ENCODE results near the gene MAN1C1. TPM values are rescaled to one million over a fixed set of nuclear protein-coding genes. Genes with fewer than 3 reads are reported as not detected.

Gene MAN1C1
- total RNA-seq, 1 donor from 2014 or later: 20.4 TPM

DNA sequence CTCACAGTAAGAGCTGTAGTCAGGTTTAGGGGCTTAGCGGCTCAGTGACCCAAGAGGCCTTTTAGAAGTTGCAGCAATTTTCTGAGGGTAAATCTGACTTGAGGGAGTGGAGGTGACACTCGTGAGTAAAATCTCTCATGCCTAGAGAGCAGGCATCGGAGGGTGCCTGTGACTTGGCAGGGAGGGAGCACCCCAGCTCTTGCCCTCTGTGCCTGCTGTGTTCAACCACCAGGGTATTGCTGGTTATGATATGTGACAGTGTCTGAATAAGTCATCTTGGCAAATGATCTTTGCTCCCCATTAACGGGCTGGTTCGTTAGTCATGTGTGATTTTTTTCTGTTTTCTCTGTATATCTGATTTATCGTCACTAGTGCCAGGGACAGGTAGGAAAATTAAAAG lies 5.9 kb downstream of the MAN1C1 start:
- TF ChIP-seq, protein P1, sequence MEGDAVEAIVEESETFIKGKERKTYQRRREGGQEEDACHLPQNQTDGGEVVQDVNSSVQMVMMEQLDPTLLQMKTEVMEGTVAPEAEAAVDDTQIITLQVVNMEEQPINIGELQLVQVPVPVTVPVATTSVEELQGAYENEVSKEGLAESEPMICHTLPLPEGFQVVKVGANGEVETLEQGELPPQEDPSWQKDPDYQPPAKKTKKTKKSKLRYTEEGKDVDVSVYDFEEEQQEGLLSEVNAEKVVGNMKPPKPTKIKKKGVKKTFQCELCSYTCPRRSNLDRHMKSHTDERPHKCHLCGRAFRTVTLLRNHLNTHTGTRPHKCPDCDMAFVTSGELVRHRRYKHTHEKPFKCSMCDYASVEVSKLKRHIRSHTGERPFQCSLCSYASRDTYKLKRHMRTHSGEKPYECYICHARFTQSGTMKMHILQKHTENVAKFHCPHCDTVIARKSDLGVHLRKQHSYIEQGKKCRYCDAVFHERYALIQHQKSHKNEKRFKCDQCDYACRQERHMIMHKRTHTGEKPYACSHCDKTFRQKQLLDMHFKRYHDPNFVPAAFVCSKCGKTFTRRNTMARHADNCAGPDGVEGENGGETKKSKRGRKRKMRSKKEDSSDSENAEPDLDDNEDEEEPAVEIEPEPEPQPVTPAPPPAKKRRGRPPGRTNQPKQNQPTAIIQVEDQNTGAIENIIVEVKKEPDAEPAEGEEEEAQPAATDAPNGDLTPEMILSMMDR (IDR thresholded peaks at IDR 0.05): no peak
- Histone ChIP-seq H3K36me3 (no peaks in the 10 kb centered on the region), H3K4me1 (peaks cover 32% of the 10 kb centered on the region), H3K27ac (no peak overlapping the region), H3K27me3 (ENCODE audit: low read depth) (no peaks in the 10 kb centered on the region), H3K9me3 (no peaks in the 10 kb centered on the region), H3K4me3 (no peak overlapping the region)
- no peak for DNase-seq
- intact Hi-C loops (cut with DNase I): no loop called here
- no peak for ATAC-seq

GRCh38 chr1:25623007-25623406 lies 6.4 kb downstream of the MAN1C1 start:
- Histone ChIP-seq H3K4me3 (no peak overlapping the region), H3K36me3 (no peaks in the 10 kb centered on the region), H3K9me3 (no peaks in the 10 kb centered on the region), H3K4me1 (peaks cover 27% of the 10 kb centered on the region), H3K27me3 (ENCODE audit: low read depth) (no peaks in the 10 kb centered on the region), H3K27ac (no peak overlapping the region)
- ATAC-seq (no peak), DNase-seq (no peak)
- intact Hi-C loops (cut with DNase I): no loop called here
- TF ChIP-seq, protein P1 (IDR thresholded peaks at IDR 0.05): no peak

GRCh38 chr1:25623731-25624130 lies 7.1 kb downstream of the MAN1C1 start:
- DNase-seq: no peak
- Histone ChIP-seq H3K9me3 (no peaks in the 10 kb centered on the region), H3K36me3 (no peaks in the 10 kb centered on the region), H3K4me1 (peaks cover 21% of the 10 kb centered on the region), H3K27me3 (ENCODE audit: low read depth) (no peaks in the 10 kb centered on the region), H3K27ac (no peak overlapping the region), H3K4me3 (no peak overlapping the region)
- intact Hi-C loops (cut with DNase I): no loop called here
- ATAC-seq: no peak
- TF ChIP-seq, protein P1 (IDR thresholded peaks at IDR 0.05): no peak

GRCh38 chr1:25624156-25624555 lies 7.6 kb downstream of the MAN1C1 start:
- no peaks in the 10 kb centered on the region for H3K9me3 ChIP-seq
- no peak for ATAC-seq
- TF ChIP-seq, protein P1 (IDR thresholded peaks at IDR 0.05): no peak
- DNase-seq: no peak
- no peak overlapping the region for H3K4me3 ChIP-seq
- H3K27me3 ChIP-seq (ENCODE audit: low read depth): no peaks in the 10 kb centered on the region
- H3K27ac ChIP-seq: no peak overlapping the region
- H3K4me1 ChIP-seq: peaks cover 17% of the 10 kb centered on the region
- H3K36me3 ChIP-seq: no peaks in the 10 kb centered on the region
- intact Hi-C loops (cut with DNase I): no loop called here

- Histone ChIP-seq H3K27ac (no peak overlapping the region), H3K36me3 (no peaks in the 10 kb centered on the region), H3K27me3 (ENCODE audit: low read depth) (no peaks in the 10 kb centered on the region), H3K4me1 (peaks cover 12% of the 10 kb centered on the region), H3K4me3 (no peak overlapping the region), H3K9me3 (no peaks in the 10 kb centered on the region)
- ATAC-seq (no peak), DNase-seq (no peak)
- TF ChIP-seq, protein P1 (IDR thresholded peaks at IDR 0.05): no peak
- intact Hi-C loops (cut with DNase I): no loop called here
Measured at GRCh38 chr1:25624604-25625003, 8.0 kb downstream of the MAN1C1 start.

GRCh38 chr1:25626018-25626417 lies 9.4 kb downstream of the MAN1C1 start:
- Histone ChIP-seq H3K27ac (no peak overlapping the region), H3K9me3 (no peaks in the 10 kb centered on the region), H3K4me1 (no peaks in the 10 kb centered on the region), H3K4me3 (no peak overlapping the region), H3K27me3 (ENCODE audit: low read depth) (no peaks in the 10 kb centered on the region), H3K36me3 (no peaks in the 10 kb centered on the region)
- no peak for ATAC-seq
- intact Hi-C loops (cut with DNase I): no loop called here
- no peak for DNase-seq
- TF ChIP-seq, protein P1 (IDR thresholded peaks at IDR 0.05): no peak
